CD4-positive, CD25-positive, alpha-beta regulatory T cell (primary cell): ENCODE results near the gene LMX1B. TPM values are rescaled to one million over a fixed set of nuclear protein-coding genes. Genes with fewer than 3 reads are reported as not detected.

Experiments
- ATAC-seq, 2 donors: fragments of 150-1000 bp; cut with Tn5 transposase; one replicate each; pipeline ENCODE4 v1.10.0; 2021; ENCODE audit warnings: low read depth in 2 of 2, moderate number of reproducible peaks in 2 of 2, moderate library complexity in 1 of 2
- DNase-seq, 3 donors: peaks; one replicate each; pipeline versions ENCODE4 v3.0.0 to v3.0.0-alpha.2; 2012 to 2022; ENCODE audit warnings: mixed read lengths in 1 of 3
- H3K27ac ChIP-seq: one replicate; pipeline ENCODE4 v1.7.0; 2013; ENCODE audit warnings: mild to moderate bottlenecking, low read length; ENCODE audit not compliant: insufficient read depth, poor library complexity, severe bottlenecking
- H3K27me3 ChIP-seq: one replicate; pipeline ENCODE4 v1.7.0; 2013; ENCODE audit warnings: low read length; ENCODE audit not compliant: control insufficient read depth, insufficient read depth
- H3K36me3 ChIP-seq: one replicate; pipeline ENCODE4 v1.7.0; 2013; ENCODE audit warnings: mild to moderate bottlenecking, low read length, moderate library complexity; ENCODE audit not compliant: control insufficient read depth, insufficient read depth
- H3K4me1 ChIP-seq: 2 replicates; pipeline ENCODE4 v1.7.0; 2013; ENCODE audit warnings: mild to moderate bottlenecking, low read length; ENCODE audit not compliant: insufficient read depth, control insufficient read depth, poor library complexity, severe bottlenecking
- H3K4me3 ChIP-seq: one replicate; pipeline ENCODE4 v1.7.0; 2013; ENCODE audit warnings: low read depth, mild to moderate bottlenecking, low read length, moderate library complexity
- H3K9me3 ChIP-seq, 2 experiments: 1 replicate in 1 of 2; 2 replicates in 1 of 2; pipeline ENCODE4 v1.7.0; 2013; ENCODE audit warnings: low read length in 2 of 2, mild to moderate bottlenecking in 1 of 2, moderate library complexity in 1 of 2; ENCODE audit not compliant: control insufficient read depth in 2 of 2
- H3K27ac Mint-ChIP-seq, 3 donors: one replicate each; pipeline ENCODE4 v1.8.0; 2020 to 2022; ENCODE audit warnings: mild to moderate bottlenecking in 3 of 3, mixed read lengths in 3 of 3, moderate library complexity in 2 of 3
- H3K27me3 Mint-ChIP-seq: one replicate; pipeline ENCODE4 v1.8.0; 2022; ENCODE audit warnings: mild to moderate bottlenecking, mixed read lengths
- H3K36me3 Mint-ChIP-seq: one replicate; pipeline ENCODE4 v1.8.0; 2020; ENCODE audit warnings: mixed read lengths
- H3K4me1 Mint-ChIP-seq, 4 donors: one replicate each; pipeline ENCODE4 v1.8.0; 2020 to 2022; ENCODE audit warnings: mixed read lengths in 4 of 4, mild to moderate bottlenecking in 1 of 4
- H3K4me3 Mint-ChIP-seq, 4 donors: one replicate each; pipeline ENCODE4 v1.8.0; 2020 to 2022; ENCODE audit warnings: mild to moderate bottlenecking in 4 of 4, mixed read lengths in 4 of 4, moderate library complexity in 3 of 4
- H3K9me3 Mint-ChIP-seq, 7 donors: one replicate each; pipeline ENCODE4 v1.8.0; 2020 to 2022; ENCODE audit warnings: mixed read lengths in 7 of 7, mild to moderate bottlenecking in 3 of 7, moderate library complexity in 2 of 7
- polyA plus RNA-seq, 4 donors: library from polyadenylated mRNA; unstranded; fragments of 300-500 nt; fragmentation: Illumina TruSeq; gene quantifications; one replicate each; pipeline ENCODE4 v1.2.3, GENCODE V29; 2021
- total RNA-seq: library from RNA; stranded (reverse); gene quantifications from one replicate; pipeline ENCODE4 v1.2.3, GENCODE V29; 2022

LMX1B gene
- total and polyA plus RNA-seq, 5 donors from 2014 or later = not detected

- H3K4me3 ChIP-seq = no peak overlapping the region
- H3K27me3 ChIP-seq = peaks cover 2% of the 10 kb centered on the region
- Mint-ChIP-seq H3K9me3 (peaks cover 0 to 2% (median 0%) of the 10 kb centered on the region in 7 donors), H3K27me3 (peaks cover 48% of the 10 kb centered on the region), H3K36me3 (no peaks in the 10 kb centered on the region), H3K4me1 (no peaks in the 10 kb centered on the region), H3K27ac (no peak overlapping the region), H3K4me3 (no peak overlapping the region)
- ATAC-seq = no peak
- H3K36me3 ChIP-seq = no peaks in the 10 kb centered on the region
- no peaks in the 10 kb centered on the region for H3K4me1 ChIP-seq
- DNase-seq = no peak
- no peaks in the 10 kb centered on the region for H3K9me3 ChIP-seq
- H3K27ac ChIP-seq = no peak overlapping the region
Observed at GRCh38 chr9:126633881-126634558, 20.3 kb downstream of the LMX1B start.

GRCh38 chr9:126635061-126635460 lies 21.3 kb downstream of the LMX1B start:
- Mint-ChIP-seq H3K4me3 (no peak overlapping the region), H3K27me3 (peaks cover 51% of the 10 kb centered on the region), H3K9me3 (peaks cover 0 to 2% (median 0%) of the 10 kb centered on the region in 7 donors), H3K4me1 (no peaks in the 10 kb centered on the region), H3K36me3 (no peaks in the 10 kb centered on the region), H3K27ac (no peak overlapping the region)
- no peak overlapping the region for H3K4me3 ChIP-seq
- H3K9me3 ChIP-seq = no peaks in the 10 kb centered on the region
- DNase-seq (no peak), ATAC-seq (no peak)
- no peaks in the 10 kb centered on the region for H3K4me1 ChIP-seq
- no peaks in the 10 kb centered on the region for H3K36me3 ChIP-seq
- H3K27me3 ChIP-seq = no peaks in the 10 kb centered on the region
- no peak overlapping the region for H3K27ac ChIP-seq

GRCh38 chr9:126635661-126636439 lies 22.1 kb downstream of the LMX1B start:
- Mint-ChIP-seq H3K4me1 (no peaks in the 10 kb centered on the region), H3K27me3 (peaks cover 52% of the 10 kb centered on the region), H3K27ac (no peak overlapping the region), H3K4me3 (no peak overlapping the region), H3K36me3 (no peaks in the 10 kb centered on the region), H3K9me3 (peaks cover 0 to 2% (median 0%) of the 10 kb centered on the region in 7 donors)
- Histone ChIP-seq H3K27me3 (no peaks in the 10 kb centered on the region), H3K27ac (no peak overlapping the region), H3K9me3 (no peaks in the 10 kb centered on the region), H3K4me1 (no peaks in the 10 kb centered on the region), H3K4me3 (no peak overlapping the region), H3K36me3 (no peaks in the 10 kb centered on the region)
- DNase-seq (no peak), ATAC-seq (no peak)

GRCh38 chr9:126636983-126637798 lies 23.5 kb downstream of the LMX1B start:
- Histone ChIP-seq H3K4me1 (no peaks in the 10 kb centered on the region), H3K36me3 (no peaks in the 10 kb centered on the region), H3K27ac (no peak overlapping the region), H3K4me3 (no peak overlapping the region), H3K27me3 (no peaks in the 10 kb centered on the region), H3K9me3 (no peaks in the 10 kb centered on the region)
- ATAC-seq = no peak
- no peaks in the 10 kb centered on the region for H3K4me1 Mint-ChIP-seq
- no peak for DNase-seq
- no peak overlapping the region for H3K27ac Mint-ChIP-seq
- H3K4me3 Mint-ChIP-seq = no peak overlapping the region
- H3K9me3 Mint-ChIP-seq = peaks cover 0 to 2% (median 0%) of the 10 kb centered on the region in 7 donors
- H3K36me3 Mint-ChIP-seq = no peaks in the 10 kb centered on the region
- peaks cover 53% of the 10 kb centered on the region for H3K27me3 Mint-ChIP-seq

- Histone ChIP-seq H3K27me3 (peaks cover 4% of the 10 kb centered on the region), H3K27ac (no peak overlapping the region), H3K4me1 (no peaks in the 10 kb centered on the region), H3K9me3 (no peaks in the 10 kb centered on the region), H3K4me3 (no peak overlapping the region), H3K36me3 (no peaks in the 10 kb centered on the region)
- ATAC-seq = no peak
- no peak for DNase-seq
- H3K27ac Mint-ChIP-seq = no peak overlapping the region
- H3K9me3 Mint-ChIP-seq = peaks cover 0 to 2% (median 0%) of the 10 kb centered on the region in 7 donors
- peaks cover 60% of the 10 kb centered on the region for H3K27me3 Mint-ChIP-seq
- H3K36me3 Mint-ChIP-seq = no peaks in the 10 kb centered on the region
- no peaks in the 10 kb centered on the region for H3K4me1 Mint-ChIP-seq
- H3K4me3 Mint-ChIP-seq = no peak overlapping the region
Observed at GRCh38 chr9:126638571-126639132, 24.9 kb downstream of the LMX1B start.

- ATAC-seq = no peak
- H3K9me3 Mint-ChIP-seq = peaks cover 0 to 2% (median 0%) of the 10 kb centered on the region in 7 donors
Observed at GRCh38 chr9:126639318-126640000, 25.7 kb downstream of the LMX1B start.

More at GRCh38 chr9:126639318-126640000, 25.7 kb downstream of the LMX1B start:
- Histone ChIP-seq H3K36me3 (no peaks in the 10 kb centered on the region), H3K9me3 (no peaks in the 10 kb centered on the region), H3K27ac (no peak overlapping the region), H3K27me3 (peaks cover 4% of the 10 kb centered on the region), H3K4me1 (no peaks in the 10 kb centered on the region), H3K4me3 (no peak overlapping the region)
- no peak overlapping the region for H3K27ac Mint-ChIP-seq
- H3K27me3 Mint-ChIP-seq = peaks cover 67% of the 10 kb centered on the region
- H3K4me1 Mint-ChIP-seq = no peaks in the 10 kb centered on the region
- H3K36me3 Mint-ChIP-seq = no peaks in the 10 kb centered on the region
- H3K4me3 Mint-ChIP-seq = no peak overlapping the region
- no peak for DNase-seq
